Hepatocyte (in vitro differentiated cells): ENCODE results near the gene TAS2R7.

ENCODE experiments used
- CTCF ChIP-seq: fragments of 200-600 bp; sonication (generic); IDR thresholded peaks from 2 replicates; pipeline ENCODE4 v1.5.1; 2016; ENCODE audit warnings: antibody characterized with exemption, mild to moderate bottlenecking; ENCODE audit not compliant: poor library complexity
- EZH2phosphoT487 ChIP-seq: fragments of 200-600 bp; sonication (generic); IDR thresholded peaks from one replicate; pipeline ENCODE4 v1.6.1; 2018; ENCODE audit warnings: antibody characterized with exemption, mild to moderate bottlenecking, low read depth, moderate library complexity; ENCODE audit not compliant: unreplicated experiment, severe bottlenecking

- TF ChIP-seq CTCF: no peak
- no peak for TF ChIP-seq EZH2phosphoT487
These were observed at the start of gene TAS2R7 for GRCh38 chr12:10802587-10802986.
